Lung (tissue), 12 donors: Measurements from ENCODE around the gene MT1M. TPM values are rescaled to one million over a fixed set of nuclear protein-coding genes. Genes with fewer than 3 reads are reported as not detected.

Experiments
- ATAC-seq: fragments of 200-7000 bp; cut with Tn5 transposase; one replicate; pipeline ENCODE4 v1.9.1; 2020; ENCODE audit warnings: moderate number of reproducible peaks; ENCODE audit not compliant: insufficient read depth, low FRiP score
- DNase-seq, 3 donors: peaks; one replicate each; pipeline ENCODE4 v3.0.0-alpha.2; 2013 to 2017
- H3K27ac ChIP-seq, 2 donors: one replicate each; pipeline ENCODE4 v1.5.1; 2013; ENCODE audit warnings: mild to moderate bottlenecking in 2 of 2, moderate library complexity in 2 of 2, control low read depth in 1 of 2, inconsistent platforms in 1 of 2, low read depth in 1 of 2, low read length in 1 of 2
- H3K27me3 ChIP-seq, 3 donors: one replicate each; pipeline ENCODE4 v1.5.1; 2013; ENCODE audit warnings: low read length in 2 of 3; ENCODE audit not compliant: control insufficient read depth in 3 of 3, insufficient read depth in 3 of 3
- H3K36me3 ChIP-seq, 4 donors: one replicate each; pipeline ENCODE4 v1.5.1; 2013; ENCODE audit warnings: low read length in 4 of 4, mild to moderate bottlenecking in 1 of 4, moderate library complexity in 1 of 4; ENCODE audit not compliant: control insufficient read depth in 4 of 4, insufficient read depth in 4 of 4
- H3K4me1 ChIP-seq, 5 donors: one replicate each; pipeline ENCODE4 v1.5.1; 2013; ENCODE audit warnings: low read length in 5 of 5, mild to moderate bottlenecking in 2 of 5, moderate library complexity in 1 of 5; ENCODE audit not compliant: control insufficient read depth in 5 of 5, insufficient read depth in 5 of 5
- H3K4me3 ChIP-seq: one replicate; pipeline ENCODE4 v1.5.1; 2013; ENCODE audit warnings: mild to moderate bottlenecking, control low read depth, moderate library complexity
- H3K9ac ChIP-seq, 2 donors: one replicate each; pipeline ENCODE4 v1.5.1; 2013; ENCODE audit warnings: low read length in 2 of 2, control low read depth in 1 of 2; ENCODE audit not compliant: insufficient read depth in 1 of 2
- H3K9me3 ChIP-seq, 4 donors: one replicate each; pipeline ENCODE4 v1.5.1; 2013; ENCODE audit warnings: low read length in 3 of 4, mild to moderate bottlenecking in 1 of 4, moderate library complexity in 1 of 4; ENCODE audit not compliant: control insufficient read depth in 4 of 4, insufficient read depth in 3 of 4
- CTCF ChIP-seq: IDR thresholded peaks from 2 replicates; pipeline ENCODE4 v1.5.1; 2012; ENCODE audit warnings: mild to moderate bottlenecking; ENCODE audit errors: control extremely low read depth, extremely low read depth
- WGBS, 2 donors: extraction: QIAGEN DNeasy Blood & Tissue Kit; methylation state at CpG; one replicate each; pipeline ENCODE4 v1.1.7; 2013; 5-methylcytosine and 5-hydroxymethylcytosine counted together
- polyA plus RNA-seq, 2 donors: library from polyadenylated mRNA; stranded (reverse); fragments of 200-250 nt; gene quantifications; one replicate each; pipeline ENCODE4 v1.2.1, GENCODE V29; 2013
- total RNA-seq, 2 donors: library from RNA; depleted of rRNA in 1 of 2; stranded (reverse); fragments of >200 nt in 1 of 2; gene quantifications; one replicate each; pipeline ENCODE4 v1.2.1, GENCODE V29; 2014 to 2021
- donor health status: control.
- donor health status: control.
- donor health status: Bipolar disorder and iron deficiency.
- donor health status: healthy.
- donor health status: DM: yes; HTN: yes; CAD: no.

The MT1M gene
- total and polyA plus RNA-seq, 4 donors: 0.88 to 251 (median 43.5) TPM

GRCh38 chr16:56600398-56600999 lies 32.0 kb upstream of the MT1M start:
- no peak overlapping the region for H3K4me3 ChIP-seq
- H3K27ac ChIP-seq: no peak overlapping the region
- ATAC-seq: peak; percentile 50
- peaks cover 0 to 7% (median 2%) of the 10 kb centered on the region in 3 donors for H3K27me3 ChIP-seq
- no peaks in the 10 kb centered on the region for H3K9me3 ChIP-seq
- WGBS, 2 donors: 33 to 36% methylated on average over 8 of the region's 8 CpGs
- TF ChIP-seq CTCF: peak; percentile 41
- H3K9ac ChIP-seq: no peak overlapping the region
- H3K4me1 ChIP-seq: peaks cover 0 to 1% (median 0%) of the 10 kb centered on the region in 5 donors
- DNase-seq: peak in 2 of 3 donors; percentile 47 to 51
- no peaks in the 10 kb centered on the region for H3K36me3 ChIP-seq

- no peak overlapping the region for H3K27ac ChIP-seq
- H3K4me3 ChIP-seq: no peak overlapping the region
- TF ChIP-seq CTCF: no peak
- ATAC-seq (no peak), DNase-seq (no peak)
- H3K4me1 ChIP-seq: peaks cover 4 to 8% (median 7%) of the 10 kb centered on the region in 5 donors
- 72 to 73% methylated on average over 9 of the region's 9 CpGs for WGBS, 2 donors
- no peaks in the 10 kb centered on the region for H3K9me3 ChIP-seq
- peaks cover 0 to 7% (median 2%) of the 10 kb centered on the region in 3 donors for H3K27me3 ChIP-seq
- no peak overlapping the region for H3K9ac ChIP-seq
- H3K36me3 ChIP-seq: no peaks in the 10 kb centered on the region
These were observed 31.1 kb upstream of the MT1M start for GRCh38 chr16:56601325-56601724.

GRCh38 chr16:56603589-56603988 lies 28.9 kb upstream of the MT1M start:
- Histone ChIP-seq H3K36me3 (no peaks in the 10 kb centered on the region), H3K4me3 (no peak overlapping the region), H3K27me3 (peaks cover 0 to 7% (median 0%) of the 10 kb centered on the region in 3 donors), H3K9me3 (no peaks in the 10 kb centered on the region), H3K27ac (no peak overlapping the region), H3K9ac (no peak overlapping the region), H3K4me1 (peaks cover 6 to 29% (median 18%) of the 10 kb centered on the region in 5 donors)
- TF ChIP-seq CTCF: peak; percentile 43
- WGBS, 2 donors: 39 to 42% methylated on average over 4 of the region's 4 CpGs
- DNase-seq: peak; percentile 24 to 63 (median 48)
- no peak for ATAC-seq

GRCh38 chr16:56604966-56605365 lies 27.5 kb upstream of the MT1M start:
- DNase-seq: no peak
- Histone ChIP-seq H3K36me3 (no peaks in the 10 kb centered on the region), H3K9ac (no peak overlapping the region), H3K27ac (peak overlapping the region in 1 of 2 donors; percentile 37), H3K4me3 (no peak overlapping the region), H3K4me1 (peaks cover 6 to 40% (median 18%) of the 10 kb centered on the region in 5 donors), H3K27me3 (peaks cover 0 to 7% (median 0%) of the 10 kb centered on the region in 3 donors), H3K9me3 (no peaks in the 10 kb centered on the region)
- TF ChIP-seq CTCF: no peak
- no peak for ATAC-seq
- WGBS, 2 donors: 86 to 95% methylated on average over 4 of the region's 4 CpGs
